ENCODE measurements around the gene NCK2. TPM values are rescaled to one million over a fixed set of nuclear protein-coding genes. Genes with fewer than 3 reads are reported as not detected.

The NCK2 gene
- total RNA-seq, 5 donors from 2014 or later (not counting 1 experiment from before 2014, with no cell fraction given): 97.7 to 154 (median 120) TPM

DNA sequence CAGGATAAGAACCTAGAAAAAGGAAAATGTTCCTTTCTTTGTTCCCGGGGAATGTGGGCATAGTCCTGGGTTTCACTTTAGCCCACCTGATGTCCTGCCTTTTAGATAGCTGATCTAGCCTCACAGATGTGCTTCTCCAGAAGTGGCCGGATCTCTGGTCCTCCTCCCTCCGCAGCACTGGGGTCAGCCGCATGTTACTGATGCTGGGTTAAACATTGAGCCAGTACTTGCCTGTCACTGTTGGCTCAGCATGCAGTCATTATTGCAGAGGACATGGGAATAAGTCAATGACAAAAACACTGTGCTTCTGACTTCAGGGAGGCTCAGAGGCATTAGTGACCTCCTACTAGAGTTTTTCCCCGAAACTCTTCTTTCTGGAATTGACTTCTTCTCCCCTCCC lies 27.6 kb downstream of the NCK2 start:
- Histone ChIP-seq H3K9me3 (no peaks in the 10 kb centered on the region), H3K4me1 (ENCODE audit: control insufficient read depth in 1 of 2, extremely low read depth in 1 of 2, insufficient read depth in 2 of 2, low read length in 2 of 2) (peaks cover 48 to 84% of the 10 kb centered on the region in 2 experiments), H3K27ac (ENCODE audit: low read length) (peak overlapping the region; percentile 16), H3K4me3 (ENCODE audit: control insufficient read depth in 1 of 2, extremely low read depth in 1 of 2, low read length in 1 of 2) (no peak overlapping the region), H3K36me3 (ENCODE audit: control insufficient read depth in 2 of 2, extremely low read depth in 1 of 2, insufficient read depth in 1 of 2, low read length in 1 of 2) (peaks cover 6 to 17% of the 10 kb centered on the region in 2 donors), H3K27me3 (replicated peaks in 1 of 2; ENCODE audit: control insufficient read depth in 2 of 2, extremely low read depth in 1 of 2, insufficient read depth in 2 of 2, low read length in 1 of 2) (no peaks in the 10 kb centered on the region)
- Mint-ChIP-seq H3K27ac (peak overlapping the region; percentile 94 to 98), H3K9me3 (peaks cover 0 to 4% (median 0%) of the 10 kb centered on the region in 3 donors), H3K4me1 (peaks cover 90 to 100% (median 96%) of the 10 kb centered on the region in 3 donors), H3K4me3 (peak overlapping the region in 2 of 3 donors; percentile 3 to 82), H3K36me3 (peaks cover 30% of the 10 kb centered on the region), H3K27me3 (no peaks in the 10 kb centered on the region)
- DNase-seq (no peak), ATAC-seq (replicated peaks in 1 of 4) (no peak)
- CTCF ChIA-PET: interaction anchor here in 1 of 2 donors (0.6 to 1.6 kb wide), 4 partner anchors 15 to 37 kb away, joined by 4 to 10 read pairs (median 4); no protein-coding TSS in a partner anchor
- POLR2A ChIA-PET: no interaction called here
- WGBS (ENCODE audit: insufficient coverage): 100% methylated on average over 3 of the region's 5 CpGs

DNA sequence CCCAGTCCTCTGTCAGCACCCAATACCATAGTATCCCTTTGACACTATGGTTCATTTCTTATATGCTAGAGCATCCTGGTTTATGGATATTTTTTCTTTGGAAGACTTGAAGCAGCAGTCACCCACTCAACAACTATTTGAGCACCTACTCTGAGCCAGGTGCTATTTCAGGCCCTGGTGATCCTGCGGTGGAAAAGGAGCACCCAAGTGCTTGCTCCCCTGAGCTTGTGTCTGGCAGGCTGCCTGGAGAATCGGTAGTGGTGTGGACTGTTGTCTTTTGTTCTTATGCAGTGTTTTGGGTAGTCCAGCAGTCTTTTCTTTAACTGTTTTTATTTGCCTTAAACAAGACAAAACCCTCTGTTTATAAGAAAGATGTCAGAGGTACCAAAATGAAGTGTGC lies 28.9 kb downstream of the NCK2 start:
- ChIA-PET POLR2A (no interaction called here), CTCF (no interaction called here)
- Histone ChIP-seq H3K4me1 (ENCODE audit: control insufficient read depth in 1 of 2, extremely low read depth in 1 of 2, insufficient read depth in 2 of 2, low read length in 2 of 2) (peaks cover 60 to 84% of the 10 kb centered on the region in 2 experiments), H3K36me3 (ENCODE audit: control insufficient read depth in 2 of 2, extremely low read depth in 1 of 2, insufficient read depth in 1 of 2, low read length in 1 of 2) (peaks cover 3 to 9% of the 10 kb centered on the region in 2 donors), H3K4me3 (ENCODE audit: control insufficient read depth in 1 of 2, extremely low read depth in 1 of 2, low read length in 1 of 2) (no peak overlapping the region), H3K27me3 (replicated peaks in 1 of 2; ENCODE audit: control insufficient read depth in 2 of 2, extremely low read depth in 1 of 2, insufficient read depth in 2 of 2, low read length in 1 of 2) (no peaks in the 10 kb centered on the region), H3K9me3 (no peaks in the 10 kb centered on the region), H3K27ac (ENCODE audit: low read length) (peak overlapping the region; percentile 16)
- H3K4me3 Mint-ChIP-seq: peak overlapping the region; percentile 14 to 82 (median 22)
- ATAC-seq (replicated peaks in 1 of 4) (no peak), DNase-seq (no peak)
- H3K4me1 Mint-ChIP-seq: peaks cover 90 to 100% (median 96%) of the 10 kb centered on the region in 3 donors
- H3K27ac Mint-ChIP-seq: peak overlapping the region; percentile 94 to 98
- WGBS (ENCODE audit: insufficient coverage): no CpG with 5 or more reads among the region's 2 CpGs
- H3K9me3 Mint-ChIP-seq: no peaks in the 10 kb centered on the region
- peaks cover 18% of the 10 kb centered on the region for H3K36me3 Mint-ChIP-seq
- no peaks in the 10 kb centered on the region for H3K27me3 Mint-ChIP-seq

DNA sequence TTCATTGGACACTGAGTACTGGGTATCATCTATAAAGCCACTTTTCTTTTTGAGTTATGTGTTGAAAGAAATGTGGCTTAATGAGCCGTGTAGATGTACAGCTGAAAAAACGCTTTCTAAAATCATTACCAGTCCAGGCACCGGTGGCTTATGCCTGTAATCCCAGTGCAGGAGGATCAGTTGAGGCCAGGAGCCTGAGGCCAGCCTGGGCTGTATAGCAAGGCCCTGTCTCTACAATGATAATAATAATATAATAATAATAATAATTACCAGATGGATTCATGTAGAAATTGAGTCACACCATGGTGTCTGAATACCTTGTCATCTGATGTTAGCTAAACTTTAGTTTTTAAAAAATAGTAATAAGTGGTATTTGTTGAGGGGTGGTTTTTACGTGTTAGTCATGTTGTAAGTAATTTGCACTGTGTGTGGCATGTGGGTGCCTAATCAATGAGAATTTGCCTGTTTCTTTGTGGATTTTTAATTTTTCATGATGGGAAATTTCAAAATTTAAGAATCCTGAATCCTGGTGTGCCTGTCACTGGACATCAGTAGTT lies 30.1 kb downstream of the NCK2 start:
- Histone ChIP-seq H3K27me3 (replicated peaks in 1 of 2; ENCODE audit: control insufficient read depth in 2 of 2, extremely low read depth in 1 of 2, insufficient read depth in 2 of 2, low read length in 1 of 2) (no peaks in the 10 kb centered on the region), H3K4me3 (ENCODE audit: control insufficient read depth in 1 of 2, extremely low read depth in 1 of 2, low read length in 1 of 2) (no peak overlapping the region), H3K4me1 (ENCODE audit: control insufficient read depth in 1 of 2, extremely low read depth in 1 of 2, insufficient read depth in 2 of 2, low read length in 2 of 2) (peaks cover 60 to 84% of the 10 kb centered on the region in 2 experiments), H3K36me3 (ENCODE audit: control insufficient read depth in 2 of 2, extremely low read depth in 1 of 2, insufficient read depth in 1 of 2, low read length in 1 of 2) (peaks cover 2 to 9% of the 10 kb centered on the region in 2 donors), H3K27ac (ENCODE audit: low read length) (peak overlapping the region; percentile 91), H3K9me3 (no peaks in the 10 kb centered on the region)
- DNase-seq: no peak
- Mint-ChIP-seq H3K9me3 (no peaks in the 10 kb centered on the region), H3K27ac (peak overlapping the region; percentile 94 to 98), H3K4me3 (peak overlapping the region; percentile 50 to 82 (median 53)), H3K36me3 (peaks cover 14% of the 10 kb centered on the region), H3K27me3 (no peaks in the 10 kb centered on the region), H3K4me1 (peaks cover 88 to 98% (median 93%) of the 10 kb centered on the region in 3 donors)
- ChIA-PET POLR2A (interaction anchor here in 1 of 2 donors (0.5 to 0.9 kb wide), 2 partner anchors 16 to 21 kb away, joined by 3 read pairs; no protein-coding TSS in a partner anchor), CTCF (interaction anchor here in 1 of 2 donors (0.6 to 1.8 kb wide), 7 partner anchors 10 to 28 kb away, joined by 3 to 6 read pairs (median 4); no protein-coding TSS in a partner anchor)
- no peak for ATAC-seq (replicated peaks in 1 of 4)
- WGBS (ENCODE audit: insufficient coverage): 40% methylated on average over 1 of the region's 4 CpGs

GRCh38 chr2:105775809-105776559 lies 31.3 kb downstream of the NCK2 start:
- 0% methylated on average over 8 of the region's 11 CpGs for WGBS (ENCODE audit: insufficient coverage)
- CTCF ChIA-PET: interaction anchor here in 1 of 2 donors (0.9 to 1.8 kb wide), 5 partner anchors 10 to 30 kb away, joined by 3 to 6 read pairs (median 5); no protein-coding TSS in a partner anchor
- peak; percentile 58 to 68 (median 62) for ATAC-seq (replicated peaks in 1 of 4)
- Mint-ChIP-seq H3K27me3 (no peaks in the 10 kb centered on the region), H3K4me1 (peaks cover 92 to 98% (median 95%) of the 10 kb centered on the region in 3 donors), H3K27ac (peak overlapping the region; percentile 88 to 98), H3K36me3 (peaks cover 14% of the 10 kb centered on the region), H3K4me3 (peak overlapping the region; percentile 58 to 82 (median 71)), H3K9me3 (no peaks in the 10 kb centered on the region)
- Histone ChIP-seq H3K27ac (ENCODE audit: low read length) (peak overlapping the region; percentile 91), H3K9me3 (no peaks in the 10 kb centered on the region), H3K27me3 (replicated peaks in 1 of 2; ENCODE audit: control insufficient read depth in 2 of 2, extremely low read depth in 1 of 2, insufficient read depth in 2 of 2, low read length in 1 of 2) (no peaks in the 10 kb centered on the region), H3K4me3 (ENCODE audit: control insufficient read depth in 1 of 2, extremely low read depth in 1 of 2, low read length in 1 of 2) (peak overlapping the region; percentile 33 to 52), H3K36me3 (ENCODE audit: control insufficient read depth in 2 of 2, extremely low read depth in 1 of 2, insufficient read depth in 1 of 2, low read length in 1 of 2) (peaks cover 2 to 9% of the 10 kb centered on the region in 2 donors), H3K4me1 (ENCODE audit: control insufficient read depth in 1 of 2, extremely low read depth in 1 of 2, insufficient read depth in 2 of 2, low read length in 2 of 2) (peaks cover 60 to 91% of the 10 kb centered on the region in 2 experiments)
- peak in 12 of 35 experiments; percentile 20 to 72 (median 38) for DNase-seq
- POLR2A ChIA-PET: interaction anchor here in 1 of 2 donors (0.9 kb wide), 1 partner anchor 18 kb away, joined by 3 read pairs; no protein-coding TSS in a partner anchor

- Histone ChIP-seq H3K4me3 (ENCODE audit: control insufficient read depth in 1 of 2, extremely low read depth in 1 of 2, low read length in 1 of 2) (peak overlapping the region; percentile 33 to 52), H3K9me3 (no peaks in the 10 kb centered on the region), H3K27me3 (replicated peaks in 1 of 2; ENCODE audit: control insufficient read depth in 2 of 2, extremely low read depth in 1 of 2, insufficient read depth in 2 of 2, low read length in 1 of 2) (no peaks in the 10 kb centered on the region), H3K4me1 (ENCODE audit: control insufficient read depth in 1 of 2, extremely low read depth in 1 of 2, insufficient read depth in 2 of 2, low read length in 2 of 2) (peaks cover 63 to 91% of the 10 kb centered on the region in 2 experiments), H3K36me3 (ENCODE audit: control insufficient read depth in 2 of 2, extremely low read depth in 1 of 2, insufficient read depth in 1 of 2, low read length in 1 of 2) (peaks cover 2 to 12% of the 10 kb centered on the region in 2 donors), H3K27ac (ENCODE audit: low read length) (peak overlapping the region; percentile 91)
- H3K27ac Mint-ChIP-seq: peak overlapping the region; percentile 88 to 98
- H3K36me3 Mint-ChIP-seq: peaks cover 17% of the 10 kb centered on the region
- WGBS (ENCODE audit: insufficient coverage): 52% methylated on average over 3 of the region's 5 CpGs
- ATAC-seq (replicated peaks in 1 of 4): peak in 2 of 4 experiments; percentile 2 to 3
- H3K27me3 Mint-ChIP-seq: no peaks in the 10 kb centered on the region
- no peak for DNase-seq
- H3K9me3 Mint-ChIP-seq: no peaks in the 10 kb centered on the region
- H3K4me1 Mint-ChIP-seq: peaks cover 95 to 98% (median 98%) of the 10 kb centered on the region in 3 donors
- H3K4me3 Mint-ChIP-seq: peak overlapping the region; percentile 58 to 82 (median 71)
- ChIA-PET CTCF (interaction anchor here in 1 of 2 donors (1.8 to 3.2 kb wide), 2 partner anchors 11 to 12 kb away, joined by 6 to 16 read pairs; no protein-coding TSS in a partner anchor), POLR2A (no interaction called here)
Observed at GRCh38 chr2:105776560-105776928, 31.8 kb downstream of the NCK2 start.

DNA sequence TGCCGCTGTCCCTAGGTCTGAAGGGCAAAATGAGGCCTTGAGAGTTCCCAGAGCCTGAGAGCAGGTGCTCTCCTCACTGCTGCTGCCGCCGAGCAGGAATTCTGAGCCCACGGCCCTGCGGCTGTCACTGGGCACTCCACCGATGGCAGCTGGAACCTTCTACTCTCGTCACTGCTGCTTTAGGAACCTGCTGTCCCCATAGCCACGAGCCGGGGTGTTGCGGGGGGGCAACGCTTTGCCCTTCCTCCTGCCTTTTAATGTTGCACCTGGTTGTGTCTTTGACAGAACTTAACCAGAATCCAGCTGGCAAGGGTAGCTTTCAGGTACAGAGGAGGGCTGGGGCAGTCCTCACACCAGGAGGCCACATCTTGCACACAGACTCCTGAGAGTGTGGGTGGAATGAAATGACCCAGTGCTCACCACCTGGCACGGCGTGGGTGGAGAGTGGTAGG lies 32.3 kb downstream of the NCK2 start:
- 44% methylated on average over 9 of the region's 13 CpGs for WGBS (ENCODE audit: insufficient coverage)
- Mint-ChIP-seq H3K36me3 (peaks cover 22% of the 10 kb centered on the region), H3K9me3 (no peaks in the 10 kb centered on the region), H3K27ac (peak overlapping the region; percentile 88 to 98), H3K4me1 (peaks cover 95 to 98% (median 98%) of the 10 kb centered on the region in 3 donors), H3K4me3 (peak overlapping the region; percentile 58 to 82 (median 71)), H3K27me3 (no peaks in the 10 kb centered on the region)
- Histone ChIP-seq H3K9me3 (no peaks in the 10 kb centered on the region), H3K4me3 (ENCODE audit: control insufficient read depth in 1 of 2, extremely low read depth in 1 of 2, low read length in 1 of 2) (peak overlapping the region in 1 of 2 donors; percentile 33), H3K27me3 (replicated peaks in 1 of 2; ENCODE audit: control insufficient read depth in 2 of 2, extremely low read depth in 1 of 2, insufficient read depth in 2 of 2, low read length in 1 of 2) (no peaks in the 10 kb centered on the region), H3K36me3 (ENCODE audit: control insufficient read depth in 2 of 2, extremely low read depth in 1 of 2, insufficient read depth in 1 of 2, low read length in 1 of 2) (peaks cover 2 to 13% of the 10 kb centered on the region in 2 donors), H3K27ac (ENCODE audit: low read length) (peak overlapping the region; percentile 91), H3K4me1 (ENCODE audit: control insufficient read depth in 1 of 2, extremely low read depth in 1 of 2, insufficient read depth in 2 of 2, low read length in 2 of 2) (peaks cover 69 to 91% of the 10 kb centered on the region in 2 experiments)
- ChIA-PET POLR2A (interaction anchor here in 1 of 2 donors (0.6 kb wide), 1 partner anchor 219 kb away, joined by 3 read pairs; no protein-coding TSS in a partner anchor), CTCF (interaction anchor here (0.5 to 3.2 kb wide), 5 partner anchors 11 to 201 kb away, joined by 3 to 16 read pairs (median 5); no protein-coding TSS in a partner anchor)
- ATAC-seq (replicated peaks in 1 of 4) (peak in 3 of 4 experiments; percentile 20 to 42 (median 35)), DNase-seq (peak in 9 of 35 experiments; percentile 19 to 54 (median 38))
